Neural crest cell (in vitro differentiated cells): ENCODE results near the gene RPS27. TPM values are rescaled to one million over a fixed set of nuclear protein-coding genes. Genes with fewer than 3 reads are reported as not detected.

ENCODE experiments used
- DNase-seq: peaks from one replicate; pipeline ENCODE4 v3.0.0; 2021; ENCODE audit warnings: low read depth, mixed read lengths, low spot score
- H3K27ac Mint-ChIP-seq: one replicate; pipeline ENCODE4 v1.8.0; 2021; ENCODE audit warnings: mild to moderate bottlenecking, mixed read lengths; ENCODE audit not compliant: unreplicated experiment
- H3K27me3 Mint-ChIP-seq: 2 replicates; pipeline ENCODE4 v1.8.0; 2021; ENCODE audit warnings: low read depth, mild to moderate bottlenecking, mixed read lengths
- H3K36me3 Mint-ChIP-seq: 2 replicates; pipeline ENCODE4 v1.8.0; 2021; ENCODE audit warnings: low read depth, mild to moderate bottlenecking, mixed read lengths
- H3K4me1 Mint-ChIP-seq: 2 replicates; pipeline ENCODE4 v1.8.0; 2021; ENCODE audit warnings: mixed read lengths
- H3K4me3 Mint-ChIP-seq: one replicate; pipeline ENCODE4 v1.8.0; 2021; ENCODE audit warnings: mild to moderate bottlenecking, mixed read lengths
- H3K9me3 Mint-ChIP-seq: 2 replicates; pipeline ENCODE4 v1.8.0; 2021; ENCODE audit warnings: mixed read lengths
- CTCF ChIP-seq: fragments of 200-600 bp; sonication (generic); conservative IDR thresholded peaks from 2 replicates; pipeline ENCODE4 v1.5.0; 2021; ENCODE audit warnings: antibody characterized with exemption, mild to moderate bottlenecking
- total RNA-seq: library from RNA; stranded (reverse); gene quantifications from 2 replicates; pipeline ENCODE4 v1.2.1, GENCODE V29; 2021

RPS27 gene
- total RNA-seq, 1 donor from 2014 or later, result 1,806 TPM

GRCh38 chr1:153968000-153968363, 22.6 kb upstream of the RPS27 start:
- no peaks in the 10 kb centered on the region for H3K9me3 Mint-ChIP-seq
- H3K4me3 Mint-ChIP-seq, result peak overlapping the region; percentile 96
- H3K36me3 Mint-ChIP-seq, result peaks cover 2% of the 10 kb centered on the region
- H3K4me1 Mint-ChIP-seq, result peaks cover 50% of the 10 kb centered on the region
- no peak for DNase-seq
- peak; percentile 4 for TF ChIP-seq CTCF
- H3K27ac Mint-ChIP-seq, result peak overlapping the region; percentile 98
- H3K27me3 Mint-ChIP-seq, result no peaks in the 10 kb centered on the region

GRCh38 chr1:153968408-153968807, 22.2 kb upstream of the RPS27 start:
- Mint-ChIP-seq H3K27ac (peak overlapping the region; percentile 98), H3K4me3 (peak overlapping the region; percentile 96), H3K9me3 (no peaks in the 10 kb centered on the region), H3K27me3 (no peaks in the 10 kb centered on the region), H3K36me3 (peaks cover 2% of the 10 kb centered on the region), H3K4me1 (peaks cover 48% of the 10 kb centered on the region)
- no peak for TF ChIP-seq CTCF
- DNase-seq, result no peak

GRCh38 chr1:153968972-153969371, 21.6 kb upstream of the RPS27 start:
- Mint-ChIP-seq H3K9me3 (no peaks in the 10 kb centered on the region), H3K4me3 (peak overlapping the region; percentile 96), H3K36me3 (peaks cover 3% of the 10 kb centered on the region), H3K27ac (no peak overlapping the region), H3K27me3 (no peaks in the 10 kb centered on the region), H3K4me1 (peaks cover 42% of the 10 kb centered on the region)
- DNase-seq, result no peak
- no peak for TF ChIP-seq CTCF

DNA sequence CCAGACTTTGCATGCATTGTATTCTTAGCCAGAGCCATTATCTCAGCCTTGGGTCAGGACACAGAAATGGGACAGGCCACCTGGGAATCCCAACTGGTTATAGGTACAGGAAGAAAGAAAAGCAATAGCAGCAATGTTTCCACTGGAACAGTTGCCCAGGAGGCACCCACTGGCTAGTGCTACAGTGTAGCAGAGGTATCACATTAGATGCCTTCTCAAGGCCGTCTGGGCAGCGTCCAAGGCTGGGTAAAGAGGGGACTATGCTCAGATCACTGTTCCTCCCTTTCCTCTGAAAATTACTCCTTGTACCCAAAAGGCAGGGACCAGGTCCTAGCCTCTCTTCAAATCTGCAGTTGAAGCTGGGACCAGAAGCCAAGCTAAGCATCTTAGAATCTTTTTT, 20.2 kb upstream of the RPS27 start:
- Mint-ChIP-seq H3K36me3 (peaks cover 7% of the 10 kb centered on the region), H3K27me3 (no peaks in the 10 kb centered on the region), H3K4me3 (peak overlapping the region; percentile 57), H3K9me3 (no peaks in the 10 kb centered on the region), H3K4me1 (peaks cover 34% of the 10 kb centered on the region), H3K27ac (no peak overlapping the region)
- DNase-seq, result no peak
- TF ChIP-seq CTCF, result no peak

GRCh38 chr1:153973071-153973470, 17.5 kb upstream of the RPS27 start:
- H3K4me1 Mint-ChIP-seq, result peaks cover 32% of the 10 kb centered on the region
- no peak overlapping the region for H3K27ac Mint-ChIP-seq
- H3K9me3 Mint-ChIP-seq, result no peaks in the 10 kb centered on the region
- peaks cover 8% of the 10 kb centered on the region for H3K36me3 Mint-ChIP-seq
- no peak for TF ChIP-seq CTCF
- DNase-seq, result no peak
- H3K4me3 Mint-ChIP-seq, result peak overlapping the region; percentile 75
- H3K27me3 Mint-ChIP-seq, result no peaks in the 10 kb centered on the region

GRCh38 chr1:153973525-153973924, 17.0 kb upstream of the RPS27 start:
- Mint-ChIP-seq H3K4me1 (peaks cover 35% of the 10 kb centered on the region), H3K4me3 (peak overlapping the region; percentile 85), H3K9me3 (no peaks in the 10 kb centered on the region), H3K36me3 (peaks cover 8% of the 10 kb centered on the region), H3K27ac (no peak overlapping the region), H3K27me3 (no peaks in the 10 kb centered on the region)
- TF ChIP-seq CTCF, result no peak
- DNase-seq, result no peak
